H9 (cell line): Measurements from ENCODE around the gene ZNF491. TPM values are rescaled to one million over a fixed set of nuclear protein-coding genes. Genes with fewer than 3 reads are reported as not detected.

Experiments used
- DNase-seq: peaks from one replicate; pipeline ENCODE4 v3.0.0-alpha.2; 2017
- H2AFZ ChIP-seq: one replicate; pipeline ENCODE4 v1.6.1; 2013; ENCODE audit warnings: mild to moderate bottlenecking, low read length, control low read depth, moderate library complexity
- H2AK5ac ChIP-seq: 2 replicates; pipeline ENCODE4 v1.6.1; 2013; ENCODE audit warnings: low read length, control low read depth, mixed read lengths; ENCODE audit not compliant: insufficient read length
- H2BK120ac ChIP-seq: one replicate; pipeline ENCODE4 v1.6.1; 2013; ENCODE audit warnings: low read depth, mild to moderate bottlenecking, low read length, control low read depth, inconsistent platforms; ENCODE audit not compliant: poor library complexity, severe bottlenecking
- H2BK12ac ChIP-seq: 2 replicates; pipeline ENCODE4 v1.6.1; 2013; ENCODE audit warnings: low read length, control low read depth, mixed read lengths, low read depth; ENCODE audit not compliant: insufficient read length
- H2BK15ac ChIP-seq: 2 replicates; pipeline ENCODE4 v1.6.1; 2013; ENCODE audit warnings: low read depth, low read length, control low read depth
- H2BK20ac ChIP-seq: one replicate; pipeline ENCODE4 v1.6.1; 2013; ENCODE audit warnings: low read depth, mild to moderate bottlenecking, low read length, control low read depth, inconsistent platforms; ENCODE audit not compliant: poor library complexity, severe bottlenecking
- H2BK5ac ChIP-seq: 2 replicates; pipeline ENCODE4 v1.6.1; 2013; ENCODE audit warnings: low read length, control low read depth, mixed read lengths; ENCODE audit not compliant: insufficient read length
- H3K14ac ChIP-seq: 2 replicates; pipeline ENCODE4 v1.6.1; 2013; ENCODE audit warnings: low read length, control low read depth; ENCODE audit not compliant: insufficient read depth
- H3K18ac ChIP-seq: 2 replicates; pipeline ENCODE4 v1.6.1; 2013; ENCODE audit warnings: low read depth, mild to moderate bottlenecking, mixed read lengths, low read length, control low read depth; ENCODE audit not compliant: insufficient read length
- H3K23ac ChIP-seq: 2 replicates; pipeline ENCODE4 v1.6.1; 2013; ENCODE audit warnings: low read length, control low read depth, mixed read lengths, low read depth; ENCODE audit not compliant: insufficient read length
- H3K23me2 ChIP-seq: 2 replicates; pipeline ENCODE4 v1.6.1; 2013; ENCODE audit warnings: low read depth, mild to moderate bottlenecking, mixed read lengths, low read length, control low read depth; ENCODE audit not compliant: insufficient read length, poor library complexity, severe bottlenecking
- H3K27ac ChIP-seq: 2 replicates; pipeline ENCODE4 v1.5.1; 2013; ENCODE audit warnings: low read length, control low read depth, mixed read lengths, low read depth; ENCODE audit not compliant: insufficient read length
- H3K27me3 ChIP-seq: 2 replicates; pipeline ENCODE4 v1.6.1; 2013; ENCODE audit warnings: low read length, control low read depth, inconsistent platforms; ENCODE audit not compliant: insufficient read depth
- H3K4ac ChIP-seq: 2 replicates; pipeline ENCODE4 v1.6.1; 2013; ENCODE audit warnings: low read depth, mild to moderate bottlenecking, control low read depth, inconsistent platforms, low read length, moderate library complexity
- H3K4me1 ChIP-seq: 2 replicates; pipeline ENCODE4 v1.6.1; 2013; ENCODE audit warnings: low read length, control low read depth, inconsistent platforms; ENCODE audit not compliant: insufficient read depth
- H3K4me2 ChIP-seq: 2 replicates; pipeline ENCODE4 v1.6.1; 2013; ENCODE audit warnings: low read length, control low read depth, mixed read lengths; ENCODE audit not compliant: insufficient read length, insufficient read depth
- H3K56ac ChIP-seq: 2 replicates; pipeline ENCODE4 v1.6.1; 2013; ENCODE audit warnings: low read depth, mild to moderate bottlenecking, mixed read lengths, low read length, control low read depth; ENCODE audit not compliant: insufficient read length
- H3K79me1 ChIP-seq: 2 replicates; pipeline ENCODE4 v1.6.1; 2013; ENCODE audit warnings: low read depth, mild to moderate bottlenecking, moderate library complexity, low read length, control low read depth, inconsistent platforms; ENCODE audit not compliant: insufficient read depth, poor library complexity, severe bottlenecking
- H3K79me2 ChIP-seq: 2 replicates; pipeline ENCODE4 v1.6.1; 2013; ENCODE audit warnings: low read length, control low read depth, inconsistent platforms; ENCODE audit not compliant: insufficient read depth
- H3K9ac ChIP-seq: 2 replicates; pipeline ENCODE4 v1.6.1; 2013; ENCODE audit warnings: low read length, control low read depth, mixed read lengths; ENCODE audit not compliant: insufficient read length; ENCODE audit errors: extremely low read depth
- H3K9me3 ChIP-seq: one replicate; pipeline ENCODE4 v1.6.1; 2013; ENCODE audit warnings: low read depth, low read length, inconsistent platforms; ENCODE audit not compliant: control insufficient read depth
- H3T11ph ChIP-seq: one replicate; pipeline ENCODE4 v1.6.1; 2013; ENCODE audit warnings: mild to moderate bottlenecking, low read length, control low read depth, inconsistent platforms
- H4K20me1 ChIP-seq: one replicate; pipeline ENCODE4 v1.6.1; 2013; ENCODE audit not compliant: control insufficient read depth, insufficient read length, insufficient read depth
- H4K5ac ChIP-seq: 2 replicates; pipeline ENCODE4 v1.6.1; 2013; ENCODE audit warnings: low read depth, mild to moderate bottlenecking, mixed read lengths, low read length, control low read depth; ENCODE audit not compliant: insufficient read length
- H4K8ac ChIP-seq: replicated peaks from 2 replicates; pipeline ENCODE4 v1.6.1; 2013; ENCODE audit warnings: low read length, control low read depth, mixed read lengths, low read depth; ENCODE audit not compliant: insufficient read length
- H4K91ac ChIP-seq: 2 replicates; pipeline ENCODE4 v1.6.1; 2013; ENCODE audit warnings: low read depth, mild to moderate bottlenecking, moderate library complexity, mixed read lengths, low read length, control low read depth; ENCODE audit not compliant: insufficient read length
- H3K27ac Mint-ChIP-seq, 3 experiments: 2 replicates in 2 of 3; 3 replicates in 1 of 3; pipeline ENCODE4 v1.8.0; 2020 to 2021; ENCODE audit warnings: mixed read lengths in 3 of 3, mild to moderate bottlenecking in 1 of 3, moderate library complexity in 1 of 3
- H3K27me3 Mint-ChIP-seq: 2 replicates; pipeline ENCODE4 v1.8.0; 2021; ENCODE audit warnings: low read depth, mild to moderate bottlenecking, moderate library complexity, mixed read lengths
- H3K36me3 Mint-ChIP-seq, 3 experiments: 2 replicates in 2 of 3; 3 replicates in 1 of 3; pipeline ENCODE4 v1.8.0; 2020 to 2021; ENCODE audit warnings: low read depth in 3 of 3, mixed read lengths in 3 of 3; ENCODE audit not compliant: insufficient read depth in 1 of 3
- H3K4me1 Mint-ChIP-seq, 2 experiments: 2 replicates each; pipeline ENCODE4 v1.8.0; 2020; ENCODE audit warnings: mixed read lengths in 2 of 2
- H3K4me3 Mint-ChIP-seq, 2 experiments: 2 replicates in 1 of 2; 3 replicates in 1 of 2; pipeline ENCODE4 v1.8.0; 2020 to 2021; ENCODE audit warnings: mild to moderate bottlenecking in 2 of 2, mixed read lengths in 2 of 2, moderate library complexity in 1 of 2
- H3K9me3 Mint-ChIP-seq, 2 experiments: 2 replicates in 1 of 2; 3 replicates in 1 of 2; pipeline ENCODE4 v1.8.0; 2020; ENCODE audit warnings: mild to moderate bottlenecking in 2 of 2, mixed read lengths in 2 of 2, moderate library complexity in 1 of 2
- WGBS: extraction: QIAGEN DNeasy Blood & Tissue Kit; methylation state at CpG from one replicate; pipeline ENCODE4 v1.1.7; 2013; ENCODE audit warnings: missing lambda C conversion rate, low lambda C conversion rate, mixed read lengths; ENCODE audit not compliant: insufficient read length; ENCODE audit errors: extremely low coverage; 5-methylcytosine and 5-hydroxymethylcytosine counted together
- total RNA-seq: library from RNA; stranded (reverse); gene quantifications from 2 replicates; pipeline ENCODE4 v1.2.1, GENCODE V29; 2021
- TF ChIP-seq, protein P1 (sequence below): fragments of 200-600 bp; sonication (generic); conservative IDR thresholded peaks from 3 replicates; pipeline ENCODE4 v1.8.0; 2021; ENCODE audit warnings: antibody characterized with exemption, mild to moderate bottlenecking

The ZNF491 gene
- total RNA-seq, 1 experiment from 2014 or later, result 0.77 TPM

DNA sequence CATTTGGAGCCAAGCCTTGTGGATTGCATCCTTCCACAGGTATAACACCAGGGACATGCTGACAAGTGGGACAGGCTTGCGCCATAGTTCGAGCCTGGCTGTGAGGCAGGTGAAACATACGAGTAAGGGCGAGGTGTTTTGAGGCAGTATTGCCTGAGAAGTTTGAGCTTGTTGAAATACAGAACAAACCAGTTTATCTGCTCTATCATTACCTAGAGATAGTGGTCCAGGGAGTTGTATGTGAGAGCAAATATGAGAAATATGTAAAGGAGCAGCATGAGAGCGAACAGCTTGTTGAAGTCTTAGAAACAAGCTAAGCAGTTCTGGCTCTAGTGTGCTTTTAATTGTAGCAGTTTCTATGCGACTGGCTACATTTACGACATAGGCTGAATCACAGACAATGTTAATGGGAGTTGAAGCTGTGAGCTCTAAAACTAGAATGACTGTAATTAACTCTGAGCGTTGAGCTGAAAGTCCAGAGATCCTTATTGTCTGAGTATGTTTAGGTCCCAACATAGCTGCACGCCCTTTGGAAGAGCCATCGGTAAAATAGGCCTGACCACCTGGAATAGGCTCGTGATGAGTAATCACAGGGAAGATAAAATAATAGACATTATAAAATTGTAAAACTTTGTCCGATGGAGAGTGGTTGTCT, 58.4 kb downstream of the ZNF491 start:
- Histone ChIP-seq H3K23me2 (no peaks in the 10 kb centered on the region), H3K56ac (no peak overlapping the region), H4K5ac (no peak overlapping the region), H3T11ph (no peak overlapping the region), H3K9ac (no peak overlapping the region), H3K23ac (no peak overlapping the region), H3K4me1 (no peaks in the 10 kb centered on the region), H2AFZ (no peak overlapping the region), H4K20me1 (no peaks in the 10 kb centered on the region), H3K14ac (no peak overlapping the region), H2BK12ac (no peak overlapping the region), H3K27ac (no peak overlapping the region), H2BK5ac (no peak overlapping the region), H3K9me3 (peaks cover 9% of the 10 kb centered on the region), H3K4ac (no peak overlapping the region), H2AK5ac (no peak overlapping the region), H4K8ac (no peak overlapping the region), H4K91ac (no peak overlapping the region), H3K27me3 (no peaks in the 10 kb centered on the region), H2BK20ac (no peak overlapping the region), H2BK120ac (no peak overlapping the region), H3K4me2 (no peak overlapping the region), H3K79me1 (no peaks in the 10 kb centered on the region), H3K18ac (no peak overlapping the region), H3K79me2 (no peaks in the 10 kb centered on the region), H2BK15ac (no peak overlapping the region)
- Mint-ChIP-seq H3K4me3 (no peak overlapping the region), H3K4me1 (no peaks in the 10 kb centered on the region), H3K9me3 (peaks cover 46 to 61% of the 10 kb centered on the region in 2 experiments), H3K27ac (no peak overlapping the region), H3K36me3 (peaks cover 0 to 5% (median 0%) of the 10 kb centered on the region in 3 experiments; a peak in 1 of 7 replicates), H3K27me3 (peaks cover 10% of the 10 kb centered on the region)
- TF ChIP-seq, protein P1, sequence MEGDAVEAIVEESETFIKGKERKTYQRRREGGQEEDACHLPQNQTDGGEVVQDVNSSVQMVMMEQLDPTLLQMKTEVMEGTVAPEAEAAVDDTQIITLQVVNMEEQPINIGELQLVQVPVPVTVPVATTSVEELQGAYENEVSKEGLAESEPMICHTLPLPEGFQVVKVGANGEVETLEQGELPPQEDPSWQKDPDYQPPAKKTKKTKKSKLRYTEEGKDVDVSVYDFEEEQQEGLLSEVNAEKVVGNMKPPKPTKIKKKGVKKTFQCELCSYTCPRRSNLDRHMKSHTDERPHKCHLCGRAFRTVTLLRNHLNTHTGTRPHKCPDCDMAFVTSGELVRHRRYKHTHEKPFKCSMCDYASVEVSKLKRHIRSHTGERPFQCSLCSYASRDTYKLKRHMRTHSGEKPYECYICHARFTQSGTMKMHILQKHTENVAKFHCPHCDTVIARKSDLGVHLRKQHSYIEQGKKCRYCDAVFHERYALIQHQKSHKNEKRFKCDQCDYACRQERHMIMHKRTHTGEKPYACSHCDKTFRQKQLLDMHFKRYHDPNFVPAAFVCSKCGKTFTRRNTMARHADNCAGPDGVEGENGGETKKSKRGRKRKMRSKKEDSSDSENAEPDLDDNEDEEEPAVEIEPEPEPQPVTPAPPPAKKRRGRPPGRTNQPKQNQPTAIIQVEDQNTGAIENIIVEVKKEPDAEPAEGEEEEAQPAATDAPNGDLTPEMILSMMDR, result no peak
- WGBS, result no CpG with 5 or more reads among the region's 12 CpGs
- DNase-seq, result no peak

Other genes with a start within 250 kb of the ZNF491 start
- gene ELOF1, start 239.3 kb upstream of the ZNF491 start, total RNA-seq, result 84.9 and 88.6 TPM in 2 replicates
- 2.3 and 4.0 TPM in 2 replicates for gene ACP5, start 220.9 kb upstream of the ZNF491 start, total RNA-seq
- 12.2 and 12.8 TPM in 2 replicates for gene ZNF627, start 201.0 kb upstream of the ZNF491 start, total RNA-seq
- gene ZNF823, start 59.6 kb upstream of the ZNF491 start, total RNA-seq, result 2.3 and 2.5 TPM in 2 replicates
- gene ZNF441, start 31.5 kb upstream of the ZNF491 start, total RNA-seq, result 0.85 and 1.3 TPM in 2 replicates
- gene ZNF440, start 15.8 kb downstream of the ZNF491 start, total RNA-seq, result 4.1 and 4.4 TPM in 2 replicates
- 2.2 and 3.3 TPM in 2 replicates for gene ZNF439, start 50.2 kb downstream of the ZNF491 start, total RNA-seq
- gene ZNF69, start 89.3 kb downstream of the ZNF491 start, total RNA-seq, result 25.4 and 27.3 TPM in 2 replicates
- 9.3 and 9.9 TPM in 2 replicates for gene ZNF700, start 126.6 kb downstream of the ZNF491 start, total RNA-seq
- 0.77 and 1.3 TPM in 2 replicates for gene ZNF763, start 166.5 kb downstream of the ZNF491 start, total RNA-seq
- 1.9 and 2.4 TPM in 2 replicates for gene ZNF433, start 237.2 kb downstream of the ZNF491 start, total RNA-seq